Tibial artery (tissue), 4 donors: ENCODE measurements around the gene CAMKMT.

Source experiments
- DNase-seq, 2 donors: peaks; one replicate each; pipeline ENCODE4 v3.0.0-alpha.2; 2019
- H3K27ac ChIP-seq, 2 donors: fragments of 200-600 bp; sonication (generic) in 1 of 2; 1 replicate in 1 of 2; 2 replicates in 1 of 2; pipeline ENCODE4 v1.5.1; 2018 to 2019; ENCODE audit warnings: mild to moderate bottlenecking in 1 of 2
- H3K27me3 ChIP-seq, 2 donors: fragments of 200-600 bp; sonication (generic) in 1 of 2; one replicate each; pipeline versions ENCODE4 v1.5.1 to v1.6.0; 2016 to 2019
- H3K36me3 ChIP-seq, 3 donors: fragments of 200-600 bp; sonication (generic) in 2 of 3; one replicate each; pipeline ENCODE4 v1.5.1; 2016 to 2019; ENCODE audit warnings: mild to moderate bottlenecking in 2 of 3
- H3K4me1 ChIP-seq, 4 donors: fragments of 200-600 bp; sonication (generic) in 2 of 4; 1 replicate in 3 of 4; 2 replicates in 1 of 4; pipeline ENCODE4 v1.5.1; 2016 to 2019
- H3K4me3 ChIP-seq, 2 donors: fragments of 200-600 bp; sonication (generic) in 1 of 2; 1 replicate in 1 of 2; 2 replicates in 1 of 2; pipeline ENCODE4 v1.5.1; 2018 to 2019; ENCODE audit warnings: mild to moderate bottlenecking in 2 of 2
- H3K9me3 ChIP-seq, 3 donors: fragments of 200-600 bp; sonication (generic) in 1 of 3; one replicate each; pipeline ENCODE4 v1.5.1; 2016 to 2019
- intact Hi-C: fragments of 100-400 bp; cut with DNase I; formaldehyde crosslinking; loops from one replicate; pipeline ENCODE4 v1.15.0; 2023; ENCODE audit warnings: low total_unique reads
- TF ChIP-seq, protein P1 (sequence below), 2 experiments: fragments of 200-600 bp in 1 of 2; fragments of 450-650 bp in 1 of 2; IDR thresholded peaks; one replicate each; pipeline ENCODE4 v1.5.1; 2017 to 2019; ENCODE audit warnings: antibody characterized with exemption in 2 of 2, mild to moderate bottlenecking in 1 of 2, moderate library complexity in 1 of 2

The CAMKMT gene

DNA sequence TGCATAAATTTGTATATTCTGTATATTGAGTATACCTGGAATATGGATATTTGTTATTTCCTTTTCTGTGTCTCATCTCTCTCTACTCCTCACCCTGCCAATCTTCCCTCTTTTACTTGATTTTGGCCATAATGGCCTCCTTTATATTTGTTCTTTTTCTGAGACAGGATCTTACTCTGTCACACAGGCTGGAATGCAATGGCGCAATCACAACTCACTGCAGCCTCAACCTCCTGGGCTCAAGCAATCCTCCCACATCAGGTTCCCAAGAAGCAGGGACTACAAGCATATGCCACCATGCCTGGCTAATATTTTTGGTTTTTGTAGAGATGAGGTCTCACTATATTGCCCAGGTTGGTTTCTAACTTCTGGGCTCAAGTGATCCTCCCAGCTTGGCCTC lies 30.9 kb upstream of the CAMKMT start:
- Histone ChIP-seq H3K27ac (peak overlapping the region in 1 of 2 donors; percentile 16), H3K9me3 (no peaks in the 10 kb centered on the region), H3K27me3 (no peaks in the 10 kb centered on the region), H3K4me3 (no peak overlapping the region), H3K36me3 (peaks cover 22 to 66% (median 34%) of the 10 kb centered on the region in 3 donors), H3K4me1 (peaks cover 0 to 26% (median 5%) of the 10 kb centered on the region in 4 donors)
- DNase-seq: no peak
- intact Hi-C loops: no loop called here
- TF ChIP-seq, protein P1, sequence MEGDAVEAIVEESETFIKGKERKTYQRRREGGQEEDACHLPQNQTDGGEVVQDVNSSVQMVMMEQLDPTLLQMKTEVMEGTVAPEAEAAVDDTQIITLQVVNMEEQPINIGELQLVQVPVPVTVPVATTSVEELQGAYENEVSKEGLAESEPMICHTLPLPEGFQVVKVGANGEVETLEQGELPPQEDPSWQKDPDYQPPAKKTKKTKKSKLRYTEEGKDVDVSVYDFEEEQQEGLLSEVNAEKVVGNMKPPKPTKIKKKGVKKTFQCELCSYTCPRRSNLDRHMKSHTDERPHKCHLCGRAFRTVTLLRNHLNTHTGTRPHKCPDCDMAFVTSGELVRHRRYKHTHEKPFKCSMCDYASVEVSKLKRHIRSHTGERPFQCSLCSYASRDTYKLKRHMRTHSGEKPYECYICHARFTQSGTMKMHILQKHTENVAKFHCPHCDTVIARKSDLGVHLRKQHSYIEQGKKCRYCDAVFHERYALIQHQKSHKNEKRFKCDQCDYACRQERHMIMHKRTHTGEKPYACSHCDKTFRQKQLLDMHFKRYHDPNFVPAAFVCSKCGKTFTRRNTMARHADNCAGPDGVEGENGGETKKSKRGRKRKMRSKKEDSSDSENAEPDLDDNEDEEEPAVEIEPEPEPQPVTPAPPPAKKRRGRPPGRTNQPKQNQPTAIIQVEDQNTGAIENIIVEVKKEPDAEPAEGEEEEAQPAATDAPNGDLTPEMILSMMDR (IDR thresholded peaks at IDR 0.05): no peak

- intact Hi-C loops: no loop called here
Observed at GRCh38 chr2:44333994-44334393, 27.8 kb upstream of the CAMKMT start.

DNA sequence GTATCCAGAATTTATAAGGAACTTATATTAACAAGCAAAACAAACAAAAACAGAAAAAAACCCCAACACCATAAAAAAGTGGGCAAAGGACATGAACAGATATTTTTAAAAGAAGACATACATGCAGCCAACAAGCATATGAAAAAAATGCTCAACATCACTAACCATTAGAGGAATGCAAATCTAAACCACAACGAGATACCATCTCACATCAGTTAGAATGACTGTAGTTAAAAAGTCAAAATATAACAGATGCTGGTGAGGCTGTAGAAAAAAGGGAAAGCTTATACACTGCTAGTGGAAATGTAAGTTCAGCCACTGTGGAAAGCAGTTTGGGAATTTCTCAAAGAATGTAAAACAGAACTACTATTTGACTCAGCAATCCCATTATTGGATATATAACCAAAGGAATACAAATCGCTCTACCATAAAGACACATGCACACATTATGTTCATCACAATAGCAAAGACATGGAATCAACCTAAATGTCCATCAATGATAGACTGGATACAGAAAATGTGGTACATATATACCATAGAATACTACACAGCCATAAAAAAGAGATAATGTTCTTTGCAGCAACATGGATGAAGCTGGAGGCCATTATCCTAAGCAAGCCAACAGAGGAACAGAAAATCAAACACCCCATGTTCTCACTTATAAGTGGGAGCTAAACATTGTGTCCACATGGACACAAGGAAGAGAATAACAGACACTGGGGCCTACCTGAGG lies 25.8 kb upstream of the CAMKMT start:
- no peak overlapping the region for H3K27ac ChIP-seq
- DNase-seq: no peak
- no peaks in the 10 kb centered on the region for H3K27me3 ChIP-seq
- TF ChIP-seq, protein P1 (IDR thresholded peaks at IDR 0.05): no peak
- H3K4me1 ChIP-seq: peaks cover 0 to 22% (median 0%) of the 10 kb centered on the region in 4 donors
- H3K9me3 ChIP-seq: no peaks in the 10 kb centered on the region
- no peak overlapping the region for H3K4me3 ChIP-seq
- peaks cover 46 to 66% (median 53%) of the 10 kb centered on the region in 3 donors for H3K36me3 ChIP-seq
- intact Hi-C loops: no loop called here

More at GRCh38 chr2:44333994-44334393, 27.8 kb upstream of the CAMKMT start:
- Histone ChIP-seq H3K27ac (no peak overlapping the region), H3K9me3 (no peaks in the 10 kb centered on the region), H3K4me1 (peaks cover 0 to 22% (median 0%) of the 10 kb centered on the region in 4 donors), H3K4me3 (no peak overlapping the region), H3K36me3 (peaks cover 35 to 72% (median 50%) of the 10 kb centered on the region in 3 donors), H3K27me3 (no peaks in the 10 kb centered on the region)
- TF ChIP-seq, protein P1 (IDR thresholded peaks at IDR 0.05): no peak
- DNase-seq: no peak

DNA sequence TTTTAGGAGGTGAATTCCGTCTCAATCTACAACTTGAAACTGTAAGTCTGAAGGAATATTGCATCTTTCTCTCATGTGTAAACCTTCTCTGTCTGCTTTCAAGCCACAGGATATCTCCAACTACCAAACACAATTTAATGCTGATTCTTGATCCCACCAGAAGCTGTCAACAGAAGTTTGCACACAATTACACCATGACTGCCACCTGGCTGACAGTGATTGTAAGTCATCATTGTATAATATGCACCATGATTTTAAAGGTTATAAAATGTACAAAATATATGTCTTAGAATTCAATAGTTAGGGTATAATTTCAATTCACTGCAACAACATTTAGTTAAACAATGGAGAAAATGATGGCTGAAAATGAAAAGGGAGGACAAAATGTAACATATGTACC lies 18.9 kb upstream of the CAMKMT start:
- intact Hi-C loops: no loop called here
- DNase-seq: no peak
- Histone ChIP-seq H3K36me3 (peaks cover 46 to 57% (median 55%) of the 10 kb centered on the region in 3 donors), H3K4me3 (no peak overlapping the region), H3K27ac (no peak overlapping the region), H3K27me3 (no peaks in the 10 kb centered on the region), H3K4me1 (peaks cover 0 to 19% (median 7%) of the 10 kb centered on the region in 4 donors), H3K9me3 (no peaks in the 10 kb centered on the region)
- TF ChIP-seq, protein P1 (IDR thresholded peaks at IDR 0.05): no peak

DNA sequence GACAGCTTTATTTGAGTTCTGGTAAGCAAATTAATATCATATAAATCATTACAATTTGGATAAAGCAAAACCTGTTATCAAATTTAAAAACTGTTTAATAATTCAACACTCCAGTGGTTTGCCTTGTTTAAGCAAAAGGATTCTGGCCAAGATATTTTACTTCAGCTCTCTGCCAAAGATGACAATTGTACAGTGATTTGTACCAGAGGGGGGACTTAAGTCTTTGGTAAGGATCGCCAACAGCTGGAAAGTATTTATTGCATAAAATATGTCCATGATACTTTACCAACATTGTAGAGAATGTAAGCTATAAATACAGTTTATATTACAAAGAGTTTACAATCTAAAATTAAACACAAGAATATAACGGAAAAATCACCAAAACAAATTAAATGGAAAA lies 14.2 kb upstream of the CAMKMT start:
- no peak overlapping the region for H3K4me3 ChIP-seq
- TF ChIP-seq, protein P1 (IDR thresholded peaks at IDR 0.05): no peak
- intact Hi-C loops: no loop called here
- H3K9me3 ChIP-seq: no peaks in the 10 kb centered on the region
- no peak for DNase-seq
- H3K4me1 ChIP-seq: peaks cover 0 to 64% (median 30%) of the 10 kb centered on the region in 4 donors
- no peaks in the 10 kb centered on the region for H3K27me3 ChIP-seq
- peak overlapping the region in 1 of 2 donors; percentile 60 for H3K27ac ChIP-seq
- H3K36me3 ChIP-seq: peaks cover 12 to 23% (median 16%) of the 10 kb centered on the region in 3 donors
